Measurements from ENCODE around the gene SLC8A1.

SLC8A1 gene

GRCh38 chr2:40457837-40458236 is 5.9 kb upstream of the SLC8A1 start:
- peak; percentile 70 for ATAC-seq
- TF ChIP-seq CSRNP3 (CRISPR knock-in tag; IDR thresholded peaks at IDR 0.05) (no peak), TCF4 (CRISPR knock-in tag; IDR thresholded peaks at IDR 0.05; ENCODE audit: borderline replicate concordance) (no peak), ZFP30 (CRISPR knock-in tag; IDR thresholded peaks at IDR 0.05) (no peak), ARNTL (CRISPR knock-in tag; IDR thresholded peaks at IDR 0.05; ENCODE audit: borderline replicate concordance, low read depth) (no peak), ISL1 (CRISPR knock-in tag; IDR thresholded peaks at IDR 0.05) (no peak), BACH2 (CRISPR knock-in tag; IDR thresholded peaks at IDR 0.05; ENCODE audit: borderline replicate concordance) (no peak), ZFP3 (CRISPR knock-in tag; IDR thresholded peaks at IDR 0.05) (no peak), ESRRG (CRISPR knock-in tag; IDR thresholded peaks at IDR 0.05) (no peak), PATZ1 (CRISPR knock-in tag; IDR thresholded peaks at IDR 0.05; ENCODE audit: borderline replicate concordance) (no peak), TSHZ2 (CRISPR knock-in tag; IDR thresholded peaks at IDR 0.05) (no peak), TOX (CRISPR knock-in tag; IDR thresholded peaks at IDR 0.05; ENCODE audit: borderline replicate concordance) (no peak), PPARA (CRISPR knock-in tag; IDR thresholded peaks at IDR 0.05; ENCODE audit: borderline replicate concordance) (no peak), CREB5 (CRISPR knock-in tag; IDR thresholded peaks at IDR 0.05; ENCODE audit: low read depth) (no peak)

- TF ChIP-seq TSHZ2 (CRISPR knock-in tag; IDR thresholded peaks at IDR 0.05) (no peak), BACH2 (CRISPR knock-in tag; IDR thresholded peaks at IDR 0.05; ENCODE audit: borderline replicate concordance) (no peak), PPARA (CRISPR knock-in tag; IDR thresholded peaks at IDR 0.05; ENCODE audit: borderline replicate concordance) (no peak), ZNF8 (CRISPR knock-in tag; IDR thresholded peaks at IDR 0.05) (no peak), RARB (CRISPR knock-in tag; IDR thresholded peaks at IDR 0.05) (no peak), ZFP30 (CRISPR knock-in tag; IDR thresholded peaks at IDR 0.05) (no peak), ZNF70 (CRISPR knock-in tag; IDR thresholded peaks at IDR 0.05) (no peak), CSRNP3 (CRISPR knock-in tag; IDR thresholded peaks at IDR 0.05) (no peak), ISL1 (CRISPR knock-in tag; IDR thresholded peaks at IDR 0.05) (no peak), TCF4 (CRISPR knock-in tag; IDR thresholded peaks at IDR 0.05; ENCODE audit: borderline replicate concordance) (no peak), POU6F1 (CRISPR knock-in tag; IDR thresholded peaks at IDR 0.05; ENCODE audit: borderline replicate concordance, low read depth) (no peak), CREB5 (CRISPR knock-in tag; IDR thresholded peaks at IDR 0.05; ENCODE audit: low read depth) (no peak), ESRRG (CRISPR knock-in tag; IDR thresholded peaks at IDR 0.05) (no peak), GLIS3 (CRISPR knock-in tag; IDR thresholded peaks at IDR 0.05) (no peak), PATZ1 (CRISPR knock-in tag; IDR thresholded peaks at IDR 0.05; ENCODE audit: borderline replicate concordance) (no peak), TOX (CRISPR knock-in tag; IDR thresholded peaks at IDR 0.05; ENCODE audit: borderline replicate concordance) (no peak), ARNTL (CRISPR knock-in tag; IDR thresholded peaks at IDR 0.05; ENCODE audit: borderline replicate concordance, low read depth) (no peak), ZFP3 (CRISPR knock-in tag; IDR thresholded peaks at IDR 0.05) (no peak), SNAI2 (CRISPR knock-in tag; IDR thresholded peaks at IDR 0.05) (no peak), OSR1 (CRISPR knock-in tag; IDR thresholded peaks at IDR 0.05) (no peak)
- ATAC-seq: no peak
Measured at GRCh38 chr2:40457366-40457765, 5.5 kb upstream of the SLC8A1 start.

Data from SK-N-SH treated with all-trans-retinoic acid at 6 μM for 48 hours (cell line).